Gastroesophageal sphincter (tissue), 2 donors: ENCODE results near the gene BAIAP3.

Experiments
- EP300 ChIP-seq: sonication (generic); formaldehyde crosslinking; IDR thresholded peaks from one replicate; pipeline ENCODE4 v1.6.1; 2017; ENCODE audit warnings: antibody characterized with exemption, mild to moderate bottlenecking
- POLR2AphosphoS5 ChIP-seq: sonication (generic); formaldehyde crosslinking; IDR thresholded peaks from one replicate; pipeline ENCODE4 v1.6.1; 2017; ENCODE audit warnings: antibody characterized with exemption

GRCh38 chr16:1320097-1320496 lies 13.3 kb upstream of the BAIAP3 start:
- no peak for TF ChIP-seq EP300
- TF ChIP-seq POLR2AphosphoS5 = no peak
